Smooth muscle cell (in vitro differentiated cells): ENCODE data around the gene ETNPPL. TPM values are rescaled to one million over a fixed set of nuclear protein-coding genes. Genes with fewer than 3 reads are reported as not detected.

Experiments used
- DNase-seq: peaks from one replicate; lab custom pipeline; 2025; ENCODE audit not compliant: unreplicated experiment; lab: John Stamatoyannopoulos, UW
- H2AFZ ChIP-seq: fragments of 200-600 bp; sonication (generic); 2 replicates; pipeline ENCODE4 v1.6.0; 2016; ENCODE audit warnings: antibody characterized with exemption, low read depth, mild to moderate bottlenecking
- H3F3A ChIP-seq: fragments of 200-600 bp; sonication (generic); 2 replicates; pipeline ENCODE4 v1.6.0; 2017; ENCODE audit warnings: antibody characterized with exemption, low read depth
- H3K27ac ChIP-seq: fragments of 200-600 bp; sonication (generic); 2 replicates; pipeline ENCODE4 v1.5.1; 2016; ENCODE audit warnings: low read depth, mild to moderate bottlenecking
- H3K27me3 ChIP-seq: fragments of 200-600 bp; sonication (generic); 2 replicates; pipeline ENCODE4 v1.6.1; 2016; ENCODE audit warnings: low read depth, mild to moderate bottlenecking
- H3K36me3 ChIP-seq: fragments of 200-600 bp; sonication (generic); 2 replicates; pipeline ENCODE4 v1.5.1; 2016; ENCODE audit warnings: low read depth
- H3K4me1 ChIP-seq: fragments of 200-600 bp; sonication (generic); 2 replicates; pipeline ENCODE4 v1.5.1; 2016; ENCODE audit warnings: low read depth
- H3K4me2 ChIP-seq: fragments of 200-600 bp; sonication (generic); 2 replicates; pipeline ENCODE4 v1.6.0; 2016; ENCODE audit warnings: mild to moderate bottlenecking
- H3K4me3 ChIP-seq: fragments of 200-600 bp; sonication (generic); 2 replicates; pipeline ENCODE4 v1.5.1; 2016; ENCODE audit warnings: mild to moderate bottlenecking
- H3K79me2 ChIP-seq: fragments of 200-600 bp; sonication (generic); 2 replicates; pipeline ENCODE4 v1.6.0; 2016; ENCODE audit warnings: low read depth, mild to moderate bottlenecking
- H3K9ac ChIP-seq: fragments of 200-600 bp; sonication (generic); 2 replicates; pipeline ENCODE4 v1.6.0; 2016; ENCODE audit warnings: low read depth
- H3K9me3 ChIP-seq: fragments of 200-600 bp; sonication (generic); replicated peaks from 2 replicates; pipeline ENCODE4 v1.5.1; 2016; ENCODE audit warnings: low read depth
- H4K20me1 ChIP-seq: fragments of 200-600 bp; sonication (generic); 2 replicates; pipeline ENCODE4 v1.6.0; 2016; ENCODE audit warnings: low read depth
- WGBS: methylation state at CpG from one replicate; pipeline ENCODE4 v1.1.7; 2016; ENCODE audit warnings: low lambda C conversion rate; 5-methylcytosine and 5-hydroxymethylcytosine counted together
- polyA plus RNA-seq: library from polyadenylated mRNA; unstranded; fragments of >200 nt; fragmentation: Nextera tagmentation; extraction: Ambion mirVana; gene quantifications from 2 replicates; pipeline ENCODE4 v1.2.1, GENCODE V29; 2016
- total RNA-seq: library from RNA; depleted of rRNA; stranded (reverse); fragments of >200 nt; gene quantifications from 2 replicates; pipeline ENCODE4 v1.2.3, GENCODE V29; 2014
- TF ChIP-seq, protein P1 (sequence below): fragments of 200-600 bp; sonication (generic); IDR thresholded peaks from 2 replicates; pipeline ENCODE4 v1.5.1; 2017; ENCODE audit warnings: borderline replicate concordance, mild to moderate bottlenecking, antibody characterized with exemption; ENCODE audit not compliant: insufficient read depth, poor library complexity, severe bottlenecking

Gene ETNPPL
- not detected in 2 replicates for total RNA-seq
- polyA plus RNA-seq = not detected in 2 replicates

DNA sequence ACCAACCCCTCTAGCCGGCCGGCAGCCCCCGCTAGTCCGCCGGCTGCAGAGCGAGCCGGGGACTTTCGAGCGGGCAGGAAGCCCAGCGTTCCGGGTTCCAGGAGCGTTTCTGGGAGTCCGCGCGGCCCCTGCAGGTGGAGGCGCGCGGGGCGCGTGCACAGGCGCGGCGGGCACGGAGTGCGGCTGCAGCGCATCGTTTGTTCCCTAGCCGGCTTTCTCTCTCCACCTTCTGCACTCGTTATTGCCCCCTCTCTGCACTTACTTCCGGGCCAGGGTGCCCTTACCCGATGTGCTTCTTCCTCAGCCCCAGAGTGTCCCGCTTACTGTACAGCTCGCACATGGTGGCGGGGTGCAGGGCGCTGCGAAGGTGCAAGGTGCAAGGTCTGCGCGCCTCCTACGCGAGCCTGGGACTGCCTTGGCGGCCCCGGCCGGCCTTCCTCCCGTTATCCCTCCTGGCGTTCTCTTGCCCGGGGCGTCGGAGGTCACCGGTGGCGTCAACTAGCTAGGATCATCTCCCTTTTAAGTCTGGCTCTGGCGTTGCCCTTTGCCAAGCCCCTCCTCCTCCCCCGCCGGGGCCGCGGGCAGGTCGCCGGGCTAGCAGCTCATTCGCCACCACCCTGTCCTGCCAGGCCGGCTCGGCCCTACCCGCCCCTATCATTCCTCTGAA is at the start of gene ETNPPL:
Gene ETNPPL (minus strand): TSS at position 495 of the 667 bp plus-strand sequence. CDS start 155 bp downstream, at position 340.
- no peak within 1 kb of the TSS for H3K27ac ChIP-seq
- peaks cover 43% of the 10 kb centered on the region for H3K27me3 ChIP-seq
- no peaks in the 10 kb centered on the region for H3K4me1 ChIP-seq
- H2AFZ ChIP-seq = peak within 1 kb of the TSS; percentile 87
- no peak within 1 kb of the TSS for H3K9ac ChIP-seq
- H3K4me2 ChIP-seq = peak within 1 kb of the TSS; percentile 85
- no peaks in the 10 kb centered on the region for H3K9me3 ChIP-seq
- under 1% methylated on average over 58 of the region's 61 CpGs for WGBS
- TF ChIP-seq, protein P1, sequence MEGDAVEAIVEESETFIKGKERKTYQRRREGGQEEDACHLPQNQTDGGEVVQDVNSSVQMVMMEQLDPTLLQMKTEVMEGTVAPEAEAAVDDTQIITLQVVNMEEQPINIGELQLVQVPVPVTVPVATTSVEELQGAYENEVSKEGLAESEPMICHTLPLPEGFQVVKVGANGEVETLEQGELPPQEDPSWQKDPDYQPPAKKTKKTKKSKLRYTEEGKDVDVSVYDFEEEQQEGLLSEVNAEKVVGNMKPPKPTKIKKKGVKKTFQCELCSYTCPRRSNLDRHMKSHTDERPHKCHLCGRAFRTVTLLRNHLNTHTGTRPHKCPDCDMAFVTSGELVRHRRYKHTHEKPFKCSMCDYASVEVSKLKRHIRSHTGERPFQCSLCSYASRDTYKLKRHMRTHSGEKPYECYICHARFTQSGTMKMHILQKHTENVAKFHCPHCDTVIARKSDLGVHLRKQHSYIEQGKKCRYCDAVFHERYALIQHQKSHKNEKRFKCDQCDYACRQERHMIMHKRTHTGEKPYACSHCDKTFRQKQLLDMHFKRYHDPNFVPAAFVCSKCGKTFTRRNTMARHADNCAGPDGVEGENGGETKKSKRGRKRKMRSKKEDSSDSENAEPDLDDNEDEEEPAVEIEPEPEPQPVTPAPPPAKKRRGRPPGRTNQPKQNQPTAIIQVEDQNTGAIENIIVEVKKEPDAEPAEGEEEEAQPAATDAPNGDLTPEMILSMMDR = no peak
- H3F3A ChIP-seq = no peaks in the 10 kb centered on the region
- no peaks in the 10 kb centered on the region for H3K79me2 ChIP-seq
- no peak for DNase-seq
- no peaks in the 10 kb centered on the region for H4K20me1 ChIP-seq
- H3K36me3 ChIP-seq = no peaks in the 10 kb centered on the region
- peak within 1 kb of the TSS; percentile 52 for H3K4me3 ChIP-seq

DNA sequence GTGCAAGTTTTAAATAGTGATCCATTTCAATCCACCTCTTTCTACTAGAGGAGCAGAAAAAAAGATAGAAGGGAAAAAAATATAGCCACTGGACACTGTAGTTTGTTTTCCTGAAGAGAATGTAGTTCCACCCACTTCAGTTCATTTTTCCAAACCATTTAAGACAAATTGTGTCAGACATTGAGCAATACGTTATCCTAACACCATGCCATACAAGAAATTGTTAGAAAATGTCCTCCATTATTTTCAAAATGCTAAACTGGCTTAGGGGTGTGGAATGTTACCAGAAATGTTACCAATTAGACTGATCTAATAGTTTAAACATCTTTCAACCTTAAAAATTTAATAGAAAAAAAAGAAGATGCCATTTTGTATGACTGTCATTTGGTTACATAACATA is 48.6 kb upstream of the ETNPPL start:
- WGBS = 89% methylated on average over 1 of the region's 1 CpG
- no peak overlapping the region for H3K27ac ChIP-seq
- H3K79me2 ChIP-seq = no peaks in the 10 kb centered on the region
- no peaks in the 10 kb centered on the region for H3F3A ChIP-seq
- no peak overlapping the region for H3K9ac ChIP-seq
- no peaks in the 10 kb centered on the region for H4K20me1 ChIP-seq
- no peak overlapping the region for H3K4me2 ChIP-seq
- H3K4me1 ChIP-seq = no peaks in the 10 kb centered on the region
- H3K4me3 ChIP-seq = no peak overlapping the region
- H2AFZ ChIP-seq = no peak overlapping the region
- DNase-seq = no peak
- peaks cover 13% of the 10 kb centered on the region for H3K27me3 ChIP-seq
- TF ChIP-seq, protein P1 = no peak
- H3K9me3 ChIP-seq = no peaks in the 10 kb centered on the region
- H3K36me3 ChIP-seq = no peaks in the 10 kb centered on the region

GRCh38 chr4:108810087-108810486 is 47.2 kb upstream of the ETNPPL start:
- Histone ChIP-seq H3K4me2 (no peak overlapping the region), H3K4me3 (no peak overlapping the region), H4K20me1 (no peaks in the 10 kb centered on the region), H3K4me1 (no peaks in the 10 kb centered on the region), H3K9ac (no peak overlapping the region), H3K79me2 (no peaks in the 10 kb centered on the region), H3F3A (no peaks in the 10 kb centered on the region), H3K9me3 (no peaks in the 10 kb centered on the region), H3K27me3 (peaks cover 12% of the 10 kb centered on the region), H3K36me3 (no peaks in the 10 kb centered on the region), H2AFZ (no peak overlapping the region), H3K27ac (no peak overlapping the region)
- WGBS = 93% methylated on average over 1 of the region's 1 CpG
- DNase-seq = no peak
- TF ChIP-seq, protein P1 = no peak
